ENCODE data around the gene ARID5A. TPM values are rescaled to one million over a fixed set of nuclear protein-coding genes. Genes with fewer than 3 reads are reported as not detected.

ARID5A gene
- total and polyA plus RNA-seq, 2 donors (not counting 1 experiment from before 2014, with no cell fraction given) = 35.5 to 93.0 TPM

- ATAC-seq (ENCODE audit: low read depth) (no peak), DNase-seq (no peak)
- no CpG with 5 or more reads among the region's 1 CpG for WGBS (ENCODE audit: insufficient coverage)
- H3K4me2 ChIP-seq (replicated peaks; ENCODE audit: low read depth, low read length, poor library complexity, severe bottlenecking) = no peak overlapping the region
- no peaks in the 10 kb centered on the region for H4K20me1 ChIP-seq (ENCODE audit: control insufficient read depth, insufficient read depth, low read length, poor library complexity, severe bottlenecking)
- H3K4me3 Mint-ChIP-seq = no peak overlapping the region
- H3K27me3 Mint-ChIP-seq = no peaks in the 10 kb centered on the region
- no peak overlapping the region for H3K27ac ChIP-seq (ENCODE audit: low read length in 2 of 2)
- peaks cover 0 to 7% (median 6%) of the 10 kb centered on the region in 3 donors for H3K9me3 ChIP-seq (ENCODE audit: control extremely low read depth in 1 of 3, control insufficient read depth in 2 of 3, insufficient read depth in 1 of 3, low read length in 2 of 3)
- intact Hi-C loops (cut with micrococcal nuclease) = no loop called here
- H3K9ac ChIP-seq (ENCODE audit: low read length) = no peak overlapping the region
- no peaks in the 10 kb centered on the region for H3K36me3 ChIP-seq (replicated peaks in 1 of 2; ENCODE audit: control extremely low read depth in 1 of 2, control insufficient read depth in 1 of 2, extremely low read depth in 1 of 2, insufficient read depth in 2 of 2, low read length in 1 of 2)
- H3K27me3 ChIP-seq (replicated peaks in 1 of 4; ENCODE audit: control extremely low read depth in 1 of 4, control insufficient read depth in 3 of 4, insufficient read depth in 4 of 4, low read length in 3 of 4) = no peaks in the 10 kb centered on the region
- no peak for TF ChIP-seq CTCF (IDR thresholded peaks at IDR 0.05)
- no peak for TF ChIP-seq EZH2 (IDR thresholded peaks at IDR 0.05; ENCODE audit: borderline replicate concordance, insufficient read depth, low read depth, low read length, poor library complexity, severe bottlenecking)
- no peak overlapping the region for H3K4me3 ChIP-seq (ENCODE audit: control extremely low read depth in 1 of 5, extremely low read depth in 1 of 5, insufficient read depth in 1 of 5, low read depth in 2 of 5, low read length in 4 of 5)
- ChIA-PET POLR2A (no interaction called here), CTCF (interaction anchor here (0.6 to 1.5 kb wide), 3 partner anchors 18 to 23 kb away, joined by 3 to 6 read pairs (median 4); no protein-coding TSS in a partner anchor)
- peaks cover 22% of the 10 kb centered on the region for H3K4me1 Mint-ChIP-seq
- no peaks in the 10 kb centered on the region for H3K9me3 Mint-ChIP-seq (ENCODE audit: insufficient read depth)
- no peak overlapping the region for H2AFZ ChIP-seq (ENCODE audit: insufficient read depth, low read depth, low read length, poor library complexity, severe bottlenecking)
- H3K4me1 ChIP-seq (ENCODE audit: control insufficient read depth in 2 of 2, insufficient read depth in 2 of 2, low read length in 2 of 2) = peaks cover 10 to 15% of the 10 kb centered on the region in 2 donors
- no peaks in the 10 kb centered on the region for H3K79me2 ChIP-seq (ENCODE audit: control insufficient read depth, insufficient read depth, low read length)
- no peak overlapping the region for H3K27ac Mint-ChIP-seq
Measured at GRCh38 chr2:96489663-96490062, 46.9 kb upstream of the ARID5A start.

- whole genome bisulfite sequencing (ENCODE audit: insufficient coverage) = 100% methylated on average over 1 of the region's 1 CpG
- no peaks in the 10 kb centered on the region for H3K36me3 ChIP-seq (replicated peaks in 1 of 2; ENCODE audit: control extremely low read depth in 1 of 2, control insufficient read depth in 1 of 2, extremely low read depth in 1 of 2, insufficient read depth in 2 of 2, low read length in 1 of 2)
- H3K4me3 Mint-ChIP-seq = no peak overlapping the region
- H3K4me1 ChIP-seq (ENCODE audit: control insufficient read depth in 2 of 2, insufficient read depth in 2 of 2, low read length in 2 of 2) = peaks cover 0 to under 1% of the 10 kb centered on the region in 2 donors
- intact Hi-C loops (cut with micrococcal nuclease) = no loop called here
- ChIA-PET CTCF (interaction anchor here (1.2 kb wide), 1 partner anchor 14 kb away, joined by 4 read pairs; no protein-coding TSS in a partner anchor), POLR2A (no interaction called here)
- H4K20me1 ChIP-seq (ENCODE audit: control insufficient read depth, insufficient read depth, low read length, poor library complexity, severe bottlenecking) = no peaks in the 10 kb centered on the region
- no peak overlapping the region for H3K4me3 ChIP-seq (ENCODE audit: control extremely low read depth in 1 of 5, extremely low read depth in 1 of 5, insufficient read depth in 1 of 5, low read depth in 2 of 5, low read length in 4 of 5)
- peaks cover 0 to 17% (median 9%) of the 10 kb centered on the region in 3 donors for H3K9me3 ChIP-seq (ENCODE audit: control extremely low read depth in 1 of 3, control insufficient read depth in 2 of 3, insufficient read depth in 1 of 3, low read length in 2 of 3)
- DNase-seq (no peak), ATAC-seq (ENCODE audit: low read depth) (no peak)
- peaks cover 9% of the 10 kb centered on the region for H3K9me3 Mint-ChIP-seq (ENCODE audit: insufficient read depth)
- no peaks in the 10 kb centered on the region for H3K79me2 ChIP-seq (ENCODE audit: control insufficient read depth, insufficient read depth, low read length)
- H3K27ac Mint-ChIP-seq = no peak overlapping the region
- H3K27me3 Mint-ChIP-seq = no peaks in the 10 kb centered on the region
- TF ChIP-seq CTCF (IDR thresholded peaks at IDR 0.05) (no peak), EZH2 (IDR thresholded peaks at IDR 0.05; ENCODE audit: borderline replicate concordance, insufficient read depth, low read depth, low read length, poor library complexity, severe bottlenecking) (no peak)
- H2AFZ ChIP-seq (ENCODE audit: insufficient read depth, low read depth, low read length, poor library complexity, severe bottlenecking) = no peak overlapping the region
- no peak overlapping the region for H3K4me2 ChIP-seq (replicated peaks; ENCODE audit: low read depth, low read length, poor library complexity, severe bottlenecking)
- H3K4me1 Mint-ChIP-seq = peaks cover 2% of the 10 kb centered on the region
- H3K27ac ChIP-seq (ENCODE audit: low read length in 2 of 2) = no peak overlapping the region
- H3K27me3 ChIP-seq (replicated peaks in 1 of 4; ENCODE audit: control extremely low read depth in 1 of 4, control insufficient read depth in 3 of 4, insufficient read depth in 4 of 4, low read length in 3 of 4) = no peaks in the 10 kb centered on the region
- no peak overlapping the region for H3K9ac ChIP-seq (ENCODE audit: low read length)
Measured at GRCh38 chr2:96491860-96492497, 44.6 kb upstream of the ARID5A start.

All from B cell (primary cell).